Progenitor cell of endocrine pancreas (in vitro differentiated cells): ENCODE results near the gene CHRM2. TPM values are rescaled to one million over a fixed set of nuclear protein-coding genes. Genes with fewer than 3 reads are reported as not detected.

ENCODE experiments used
- DNase-seq: peaks from one replicate; pipeline ENCODE4 v3.0.0; 2021; ENCODE audit warnings: low spot score; ENCODE audit not compliant: unreplicated experiment
- H3K27ac Mint-ChIP-seq: 2 replicates; pipeline ENCODE4 v1.8.0; 2021; ENCODE audit warnings: mild to moderate bottlenecking, moderate library complexity, mixed read lengths
- H3K27me3 Mint-ChIP-seq: 2 replicates; pipeline ENCODE4 v1.8.0; 2021; ENCODE audit warnings: mixed read lengths
- H3K36me3 Mint-ChIP-seq: 2 replicates; pipeline ENCODE4 v1.8.0; 2022; ENCODE audit warnings: mixed read lengths; ENCODE audit not compliant: insufficient read depth
- H3K4me1 Mint-ChIP-seq: 2 replicates; pipeline ENCODE4 v1.8.0; 2021; ENCODE audit warnings: low read depth, mixed read lengths
- H3K4me3 Mint-ChIP-seq: 2 replicates; pipeline ENCODE4 v1.8.0; 2021; ENCODE audit warnings: low read depth, mild to moderate bottlenecking, moderate library complexity, mixed read lengths
- H3K9me3 Mint-ChIP-seq: 2 replicates; pipeline ENCODE4 v1.8.0; 2021; ENCODE audit warnings: low read depth, mixed read lengths
- CTCF ChIP-seq: fragments of 200-600 bp; sonication (generic); IDR thresholded peaks from one replicate; pipeline ENCODE4 v1.5.0; 2021; ENCODE audit warnings: antibody characterized with exemption, mild to moderate bottlenecking; ENCODE audit not compliant: unreplicated experiment
- total RNA-seq: library from RNA; stranded (reverse); gene quantifications from 2 replicates; pipeline ENCODE4 v1.2.1, GENCODE V29; 2021

CHRM2 gene
- total RNA-seq, 1 donor from 2014 or later: not detected

- H3K36me3 Mint-ChIP-seq: no peaks in the 10 kb centered on the region
- no peak for DNase-seq
- no peaks in the 10 kb centered on the region for H3K27me3 Mint-ChIP-seq
- H3K27ac Mint-ChIP-seq: no peak overlapping the region
- no peak overlapping the region for H3K4me3 Mint-ChIP-seq
- H3K9me3 Mint-ChIP-seq: peaks cover 3% of the 10 kb centered on the region
- TF ChIP-seq CTCF: no peak
- no peaks in the 10 kb centered on the region for H3K4me1 Mint-ChIP-seq
These were observed 62.9 kb downstream of the CHRM2 start for GRCh38 chr7:136931169-136931867.

GRCh38 chr7:136937436-136937835 is 69.0 kb downstream of the CHRM2 start:
- Mint-ChIP-seq H3K9me3 (no peaks in the 10 kb centered on the region), H3K27ac (no peak overlapping the region)

GRCh38 chr7:136938476-136938875 is 70.0 kb downstream of the CHRM2 start:
- no peak for DNase-seq
- no peak overlapping the region for H3K27ac Mint-ChIP-seq
- no peak for TF ChIP-seq CTCF
- no peak overlapping the region for H3K4me3 Mint-ChIP-seq
- no peaks in the 10 kb centered on the region for H3K4me1 Mint-ChIP-seq
- H3K36me3 Mint-ChIP-seq: no peaks in the 10 kb centered on the region
- no peaks in the 10 kb centered on the region for H3K9me3 Mint-ChIP-seq
- H3K27me3 Mint-ChIP-seq: no peaks in the 10 kb centered on the region

More at GRCh38 chr7:136937436-136937835, 69.0 kb downstream of the CHRM2 start:
- H3K27me3 Mint-ChIP-seq: no peaks in the 10 kb centered on the region
- H3K4me1 Mint-ChIP-seq: no peaks in the 10 kb centered on the region
- TF ChIP-seq CTCF: no peak
- no peak overlapping the region for H3K4me3 Mint-ChIP-seq
- no peaks in the 10 kb centered on the region for H3K36me3 Mint-ChIP-seq
- no peak for DNase-seq

- no peak overlapping the region for H3K4me3 Mint-ChIP-seq
- H3K36me3 Mint-ChIP-seq: no peaks in the 10 kb centered on the region
- no peaks in the 10 kb centered on the region for H3K9me3 Mint-ChIP-seq
- no peaks in the 10 kb centered on the region for H3K27me3 Mint-ChIP-seq
- no peak for DNase-seq
- H3K27ac Mint-ChIP-seq: no peak overlapping the region
- no peaks in the 10 kb centered on the region for H3K4me1 Mint-ChIP-seq
- TF ChIP-seq CTCF: no peak
These were observed 71.7 kb downstream of the CHRM2 start for GRCh38 chr7:136940122-136940521.

- no peaks in the 10 kb centered on the region for H3K36me3 Mint-ChIP-seq
- no peaks in the 10 kb centered on the region for H3K4me1 Mint-ChIP-seq
- no peak for TF ChIP-seq CTCF
- no peaks in the 10 kb centered on the region for H3K27me3 Mint-ChIP-seq
- no peak for DNase-seq
- no peak overlapping the region for H3K27ac Mint-ChIP-seq
- H3K9me3 Mint-ChIP-seq: no peaks in the 10 kb centered on the region
- no peak overlapping the region for H3K4me3 Mint-ChIP-seq
These were observed 72.5 kb downstream of the CHRM2 start for GRCh38 chr7:136940917-136941316.
